Measurements from ENCODE around the gene KDM4B.

The KDM4B gene

DNA sequence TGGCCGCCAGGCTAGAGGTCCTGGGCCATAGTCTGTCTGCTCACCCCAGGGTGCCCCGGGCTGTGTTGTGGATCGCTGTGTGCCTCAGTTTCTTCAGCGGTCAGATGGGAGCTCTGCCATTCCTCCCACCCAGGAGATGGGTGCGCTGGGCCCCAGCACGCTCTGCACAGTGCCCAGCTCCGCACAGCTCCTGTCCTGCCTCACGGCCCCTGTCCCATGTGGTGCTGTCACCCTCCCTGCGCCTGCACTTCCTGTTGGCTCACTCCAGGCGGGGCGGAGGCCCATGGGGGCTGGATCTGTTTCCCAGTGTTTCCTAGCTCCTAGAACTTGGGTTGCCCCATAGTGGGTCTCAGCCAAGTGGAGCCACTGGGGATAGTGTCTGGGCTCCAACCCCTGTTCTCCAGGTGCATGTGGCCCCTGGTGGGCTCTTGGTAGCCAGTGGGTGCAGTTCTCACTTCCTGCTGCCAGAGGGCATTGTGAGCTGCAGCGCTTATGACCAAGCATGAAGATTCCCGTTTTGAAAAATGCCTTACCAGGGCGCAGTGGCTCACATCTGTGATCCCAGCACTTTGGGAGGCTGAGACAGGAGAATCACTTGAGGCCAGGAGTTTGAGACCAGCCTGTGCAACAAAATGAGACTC is 69.8 kb downstream of the KDM4B start:
- H3K4me3 ChIP-seq (ENCODE audit: low read depth, low read length): no peak overlapping the region
- TF ChIP-seq, protein P1, sequence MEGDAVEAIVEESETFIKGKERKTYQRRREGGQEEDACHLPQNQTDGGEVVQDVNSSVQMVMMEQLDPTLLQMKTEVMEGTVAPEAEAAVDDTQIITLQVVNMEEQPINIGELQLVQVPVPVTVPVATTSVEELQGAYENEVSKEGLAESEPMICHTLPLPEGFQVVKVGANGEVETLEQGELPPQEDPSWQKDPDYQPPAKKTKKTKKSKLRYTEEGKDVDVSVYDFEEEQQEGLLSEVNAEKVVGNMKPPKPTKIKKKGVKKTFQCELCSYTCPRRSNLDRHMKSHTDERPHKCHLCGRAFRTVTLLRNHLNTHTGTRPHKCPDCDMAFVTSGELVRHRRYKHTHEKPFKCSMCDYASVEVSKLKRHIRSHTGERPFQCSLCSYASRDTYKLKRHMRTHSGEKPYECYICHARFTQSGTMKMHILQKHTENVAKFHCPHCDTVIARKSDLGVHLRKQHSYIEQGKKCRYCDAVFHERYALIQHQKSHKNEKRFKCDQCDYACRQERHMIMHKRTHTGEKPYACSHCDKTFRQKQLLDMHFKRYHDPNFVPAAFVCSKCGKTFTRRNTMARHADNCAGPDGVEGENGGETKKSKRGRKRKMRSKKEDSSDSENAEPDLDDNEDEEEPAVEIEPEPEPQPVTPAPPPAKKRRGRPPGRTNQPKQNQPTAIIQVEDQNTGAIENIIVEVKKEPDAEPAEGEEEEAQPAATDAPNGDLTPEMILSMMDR (IDR thresholded peaks at IDR 0.05; ENCODE audit: low read depth, low read length): peak; percentile 55

DNA sequence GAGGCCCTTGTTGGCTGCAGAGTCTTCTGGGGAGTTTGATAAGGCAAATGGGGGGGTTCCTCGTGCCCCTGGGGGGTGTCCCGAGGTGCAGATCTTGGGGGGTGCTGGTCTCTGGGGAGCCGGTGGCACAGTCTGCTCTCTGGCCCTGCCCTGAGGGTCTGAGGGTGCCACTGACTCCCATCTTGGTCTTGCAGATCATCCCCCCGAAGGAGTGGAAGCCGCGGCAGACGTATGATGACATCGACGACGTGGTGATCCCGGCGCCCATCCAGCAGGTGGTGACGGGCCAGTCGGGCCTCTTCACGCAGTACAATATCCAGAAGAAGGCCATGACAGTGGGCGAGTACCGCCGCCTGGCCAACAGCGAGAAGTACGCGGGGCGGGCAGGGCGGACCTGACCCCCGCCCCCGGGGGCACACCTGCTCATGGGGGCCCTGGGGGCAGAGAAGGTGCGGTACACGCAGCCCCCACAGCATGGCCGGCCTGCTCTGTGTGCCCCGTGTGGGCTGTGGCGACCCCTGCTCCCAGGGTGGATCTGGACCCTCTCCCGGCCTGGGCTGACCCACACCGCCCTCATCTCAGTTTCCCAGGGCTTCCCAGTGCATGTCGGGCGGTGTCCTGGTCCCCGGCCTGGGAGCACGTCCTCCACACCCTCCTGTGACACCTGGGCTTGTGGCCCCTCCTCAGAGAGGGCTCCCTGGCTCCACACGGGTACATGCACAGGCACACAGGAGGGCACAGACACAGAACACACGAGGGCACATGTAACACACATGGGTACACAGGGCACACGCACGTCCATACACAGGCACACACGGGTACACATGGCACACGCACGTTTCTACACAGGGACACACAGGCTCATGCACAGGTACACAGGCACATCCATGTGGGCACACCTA is 71.0 kb downstream of the KDM4B start:
- TF ChIP-seq, protein P1 (IDR thresholded peaks at IDR 0.05; ENCODE audit: low read depth, low read length): no peak
- no peak overlapping the region for H3K4me3 ChIP-seq (ENCODE audit: low read depth, low read length)

DNA sequence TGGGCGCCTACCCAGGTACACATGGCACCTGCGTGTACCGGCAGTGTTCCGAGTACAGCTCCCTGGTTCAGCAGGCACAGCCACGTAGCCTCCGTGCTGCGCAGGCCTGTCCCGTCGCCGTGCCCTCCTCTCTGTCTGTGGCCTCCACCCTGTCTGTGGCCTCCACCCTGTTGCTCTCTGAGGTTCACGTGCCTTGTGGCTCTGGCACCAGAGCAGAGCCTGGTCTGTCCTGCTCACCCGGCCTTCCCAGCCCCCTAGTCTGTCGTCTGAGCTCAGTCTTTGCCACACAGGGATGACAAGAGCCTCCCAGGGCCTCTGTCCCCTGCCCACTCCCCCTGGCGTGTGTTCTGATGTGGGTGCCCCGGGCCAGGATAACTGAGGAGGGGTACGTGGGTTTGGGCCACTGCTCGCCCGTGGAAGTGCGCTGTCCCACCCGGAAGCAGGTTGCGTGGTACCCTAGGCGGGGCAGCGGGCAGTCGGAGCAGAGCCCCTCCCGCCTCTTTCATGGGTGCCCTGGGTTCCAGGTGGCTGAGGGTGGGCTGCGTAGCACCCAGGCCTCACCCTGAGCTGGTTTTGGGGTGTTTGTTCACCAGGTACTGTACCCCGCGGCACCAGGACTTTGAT is 71.7 kb downstream of the KDM4B start:
- no peak overlapping the region for H3K4me3 ChIP-seq (ENCODE audit: low read depth, low read length)
- TF ChIP-seq, protein P1 (IDR thresholded peaks at IDR 0.05; ENCODE audit: low read depth, low read length): no peak

DNA sequence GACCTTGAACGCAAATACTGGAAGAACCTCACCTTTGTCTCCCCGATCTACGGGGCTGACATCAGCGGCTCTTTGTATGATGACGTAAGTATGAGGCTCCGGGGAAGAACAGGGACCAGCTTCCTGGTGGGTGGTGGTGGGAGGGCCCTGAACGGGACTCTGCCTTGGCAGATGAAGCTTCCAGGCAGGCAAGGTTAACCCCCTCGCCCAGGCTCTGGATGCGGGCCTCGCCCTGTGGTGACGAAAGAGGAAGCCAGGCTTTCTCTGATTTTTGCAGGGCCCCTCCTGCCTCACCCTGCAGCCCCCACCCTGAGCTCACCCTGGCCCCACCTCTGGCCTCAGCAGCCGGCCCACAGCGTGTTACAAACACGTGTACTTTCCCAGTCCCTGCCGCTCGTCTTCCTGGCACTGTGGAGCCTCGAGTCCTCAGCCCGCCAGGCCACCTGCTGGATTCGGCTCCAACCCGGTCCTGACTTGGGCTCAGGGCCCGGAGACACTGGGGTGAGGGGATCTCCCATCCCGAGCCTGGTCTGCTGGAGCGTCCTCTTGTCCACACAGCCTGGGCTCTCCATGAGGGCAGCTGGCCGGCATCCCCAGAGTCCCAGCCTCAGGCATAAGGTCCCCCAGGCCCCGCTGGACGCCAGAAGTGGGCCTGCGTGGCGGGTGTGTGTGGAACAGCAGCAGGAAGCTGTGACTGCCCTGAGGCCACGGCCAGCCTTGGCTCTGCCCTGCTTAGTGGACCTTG is 72.4 kb downstream of the KDM4B start:
- H3K4me3 ChIP-seq (ENCODE audit: low read depth, low read length): no peak overlapping the region
- TF ChIP-seq, protein P1 (IDR thresholded peaks at IDR 0.05; ENCODE audit: low read depth, low read length): no peak

DNA sequence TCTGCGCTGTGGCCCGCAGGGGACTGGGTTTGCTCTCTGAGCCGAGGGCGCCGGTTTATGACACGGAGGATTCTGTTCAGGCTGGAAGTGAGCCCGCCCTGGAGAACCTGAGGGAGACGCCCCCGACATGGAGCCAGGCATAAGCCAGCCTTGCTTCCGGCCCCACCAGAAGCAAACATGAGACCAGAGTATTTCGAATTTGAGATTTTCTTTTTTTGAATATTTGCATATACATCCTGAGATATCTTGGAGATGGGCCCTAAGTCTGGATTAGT is 72.9 kb downstream of the KDM4B start:
- TF ChIP-seq, protein P1 (IDR thresholded peaks at IDR 0.05; ENCODE audit: low read depth, low read length): no peak
- no peak overlapping the region for H3K4me3 ChIP-seq (ENCODE audit: low read depth, low read length)

DNA sequence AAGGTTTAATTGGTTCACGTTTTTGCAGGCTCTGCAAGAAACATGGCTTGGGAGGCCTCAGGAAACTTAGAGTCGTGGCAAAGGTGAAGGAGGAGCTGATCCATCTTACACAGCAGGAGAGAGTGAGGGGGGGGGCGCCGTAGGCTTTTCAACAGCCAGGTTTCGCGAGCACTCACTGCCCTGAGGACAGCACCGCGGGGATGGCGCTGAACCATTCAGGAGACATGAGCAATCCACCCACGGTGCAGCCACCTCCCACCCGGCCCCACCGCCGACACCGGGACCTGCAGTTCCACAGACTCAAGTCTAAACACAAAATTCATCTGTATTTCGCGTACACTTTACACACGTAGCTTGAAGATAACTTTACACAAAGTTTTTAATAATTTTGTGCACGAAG is 73.6 kb downstream of the KDM4B start:
- no peak overlapping the region for H3K4me3 ChIP-seq (ENCODE audit: low read depth, low read length)
- TF ChIP-seq, protein P1 (IDR thresholded peaks at IDR 0.05; ENCODE audit: low read depth, low read length): no peak

Measured in WI38 (cell line).